ENCODE data around the gene EBF3. TPM values are rescaled to one million over a fixed set of nuclear protein-coding genes. Genes with fewer than 3 reads are reported as not detected.

EBF3 gene
- total RNA-seq, 5 donors from 2014 or later (not counting 1 experiment from before 2014, with no cell fraction given): not detected

DNA sequence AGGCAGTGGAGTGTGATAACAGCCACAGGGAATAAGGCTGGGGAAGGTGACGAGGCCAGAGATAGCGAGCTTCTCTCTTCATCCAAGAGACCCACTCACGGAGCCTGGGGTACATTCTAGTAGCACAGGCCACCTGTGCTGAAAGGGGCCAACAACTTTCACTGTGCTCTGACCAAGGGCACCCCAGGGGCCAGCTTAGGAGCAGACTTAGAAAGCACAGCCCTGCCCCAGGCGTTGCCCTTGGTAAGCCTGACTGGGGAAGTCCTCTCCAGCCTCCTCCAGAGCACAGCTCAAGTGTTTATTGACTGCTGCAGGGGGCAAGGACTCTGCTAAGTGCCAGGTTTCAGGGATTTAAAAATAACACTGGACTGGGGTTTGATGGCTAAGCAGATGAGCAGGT, 44.7 kb downstream of the EBF3 start:
- peak in 1 of 4 experiments; percentile 8 for ATAC-seq (replicated peaks in 1 of 4)
- POLR2A ChIA-PET: no interaction called here
- H3K4me1 ChIP-seq (ENCODE audit: control insufficient read depth in 1 of 2, extremely low read depth in 1 of 2, insufficient read depth in 2 of 2, low read length in 2 of 2): no peaks in the 10 kb centered on the region
- no peaks in the 10 kb centered on the region for H3K4me1 Mint-ChIP-seq
- H3K27ac Mint-ChIP-seq: no peak overlapping the region
- no peak for DNase-seq
- WGBS (ENCODE audit: insufficient coverage): 70% methylated on average over 1 of the region's 4 CpGs
- no peaks in the 10 kb centered on the region for H3K36me3 ChIP-seq (ENCODE audit: control insufficient read depth in 2 of 2, extremely low read depth in 1 of 2, insufficient read depth in 1 of 2, low read length in 1 of 2)
- H3K27me3 Mint-ChIP-seq: no peaks in the 10 kb centered on the region
- no peaks in the 10 kb centered on the region for H3K9me3 ChIP-seq
- no peak overlapping the region for H3K4me3 Mint-ChIP-seq
- no peak overlapping the region for H3K4me3 ChIP-seq (ENCODE audit: control insufficient read depth in 1 of 2, extremely low read depth in 1 of 2, low read length in 1 of 2)
- no peaks in the 10 kb centered on the region for H3K36me3 Mint-ChIP-seq
- H3K9me3 Mint-ChIP-seq: no peaks in the 10 kb centered on the region
- peaks cover 0 to 19% of the 10 kb centered on the region in 2 experiments for H3K27me3 ChIP-seq (replicated peaks in 1 of 2; ENCODE audit: control insufficient read depth in 2 of 2, extremely low read depth in 1 of 2, insufficient read depth in 2 of 2, low read length in 1 of 2)
- H3K27ac ChIP-seq (ENCODE audit: low read length): no peak overlapping the region
- CTCF ChIA-PET: interaction anchor here in 1 of 2 donors (0.7 kb wide), 1 partner anchor 35 kb away, joined by 3 read pairs; no protein-coding TSS in a partner anchor

- WGBS (ENCODE audit: insufficient coverage): 73% methylated on average over 5 of the region's 8 CpGs
- H3K27ac ChIP-seq (ENCODE audit: low read length): no peak overlapping the region
- H3K9me3 ChIP-seq: no peaks in the 10 kb centered on the region
- H3K27me3 ChIP-seq (replicated peaks in 1 of 2; ENCODE audit: control insufficient read depth in 2 of 2, extremely low read depth in 1 of 2, insufficient read depth in 2 of 2, low read length in 1 of 2): peaks cover 0 to 19% of the 10 kb centered on the region in 2 experiments
- POLR2A ChIA-PET: no interaction called here
- Mint-ChIP-seq H3K9me3 (no peaks in the 10 kb centered on the region), H3K27ac (no peak overlapping the region), H3K4me1 (no peaks in the 10 kb centered on the region), H3K36me3 (no peaks in the 10 kb centered on the region), H3K4me3 (no peak overlapping the region), H3K27me3 (no peaks in the 10 kb centered on the region)
- DNase-seq: no peak
- no peaks in the 10 kb centered on the region for H3K4me1 ChIP-seq (ENCODE audit: control insufficient read depth in 1 of 2, extremely low read depth in 1 of 2, insufficient read depth in 2 of 2, low read length in 2 of 2)
- H3K4me3 ChIP-seq (ENCODE audit: control insufficient read depth in 1 of 2, extremely low read depth in 1 of 2, low read length in 1 of 2): no peak overlapping the region
- H3K36me3 ChIP-seq (ENCODE audit: control insufficient read depth in 2 of 2, extremely low read depth in 1 of 2, insufficient read depth in 1 of 2, low read length in 1 of 2): no peaks in the 10 kb centered on the region
- ATAC-seq (replicated peaks in 1 of 4): no peak
- CTCF ChIA-PET: interaction anchor here in 1 of 2 donors (0.7 kb wide), 1 partner anchor 34 kb away, joined by 3 read pairs; no protein-coding TSS in a partner anchor
Measured at GRCh38 chr10:129918836-129919235, 45.2 kb downstream of the EBF3 start.

DNA sequence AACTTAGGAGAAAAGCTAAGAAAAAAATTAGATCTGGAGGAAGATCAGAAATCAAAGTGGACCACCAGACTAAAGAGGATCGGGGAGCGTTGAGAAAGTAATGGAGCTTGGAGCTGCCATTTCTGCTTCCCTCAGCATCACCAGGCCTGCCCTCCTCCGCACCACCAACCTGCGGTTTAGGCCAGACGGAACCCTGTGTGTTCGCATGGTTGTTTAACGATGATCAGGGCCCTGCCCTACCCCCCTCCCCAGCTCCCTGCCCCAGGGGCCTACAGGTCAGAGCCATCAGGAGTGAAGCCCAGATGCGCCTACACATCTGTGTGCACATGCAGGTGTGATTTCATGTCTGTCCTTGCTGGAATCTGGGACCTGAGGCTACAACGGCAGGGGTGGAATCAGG, 45.7 kb downstream of the EBF3 start:
- WGBS (ENCODE audit: insufficient coverage): 89% methylated on average over 6 of the region's 9 CpGs
- POLR2A ChIA-PET: no interaction called here
- DNase-seq (no peak), ATAC-seq (replicated peaks in 1 of 4) (no peak)
- no peak overlapping the region for H3K27ac ChIP-seq (ENCODE audit: low read length)
- H3K4me1 ChIP-seq (ENCODE audit: control insufficient read depth in 1 of 2, extremely low read depth in 1 of 2, insufficient read depth in 2 of 2, low read length in 2 of 2): no peaks in the 10 kb centered on the region
- no peak overlapping the region for H3K4me3 ChIP-seq (ENCODE audit: control insufficient read depth in 1 of 2, extremely low read depth in 1 of 2, low read length in 1 of 2)
- Mint-ChIP-seq H3K27ac (no peak overlapping the region), H3K4me1 (no peaks in the 10 kb centered on the region), H3K9me3 (no peaks in the 10 kb centered on the region), H3K4me3 (no peak overlapping the region), H3K27me3 (no peaks in the 10 kb centered on the region), H3K36me3 (no peaks in the 10 kb centered on the region)
- H3K9me3 ChIP-seq: no peaks in the 10 kb centered on the region
- H3K36me3 ChIP-seq (ENCODE audit: control insufficient read depth in 2 of 2, extremely low read depth in 1 of 2, insufficient read depth in 1 of 2, low read length in 1 of 2): no peaks in the 10 kb centered on the region
- CTCF ChIA-PET: interaction anchor here in 1 of 2 donors (0.7 kb wide), 1 partner anchor 34 kb away, joined by 3 read pairs; no protein-coding TSS in a partner anchor
- peaks cover 0 to 19% of the 10 kb centered on the region in 2 experiments for H3K27me3 ChIP-seq (replicated peaks in 1 of 2; ENCODE audit: control insufficient read depth in 2 of 2, extremely low read depth in 1 of 2, insufficient read depth in 2 of 2, low read length in 1 of 2)

GRCh38 chr10:129917936-129918335, 46.1 kb downstream of the EBF3 start:
- H3K27ac Mint-ChIP-seq: no peak overlapping the region
- ATAC-seq (replicated peaks in 1 of 4) (no peak), DNase-seq (no peak)
- no CpG with 5 or more reads among the region's 3 CpGs for WGBS (ENCODE audit: insufficient coverage)
- H3K27me3 ChIP-seq (replicated peaks in 1 of 2; ENCODE audit: control insufficient read depth in 2 of 2, extremely low read depth in 1 of 2, insufficient read depth in 2 of 2, low read length in 1 of 2): peaks cover 0 to 19% of the 10 kb centered on the region in 2 experiments
- POLR2A ChIA-PET: no interaction called here
- no peaks in the 10 kb centered on the region for H3K36me3 ChIP-seq (ENCODE audit: control insufficient read depth in 2 of 2, extremely low read depth in 1 of 2, insufficient read depth in 1 of 2, low read length in 1 of 2)
- CTCF ChIA-PET: no interaction called here
- H3K9me3 Mint-ChIP-seq: no peaks in the 10 kb centered on the region
- no peaks in the 10 kb centered on the region for H3K4me1 Mint-ChIP-seq
- H3K9me3 ChIP-seq: no peaks in the 10 kb centered on the region
- no peaks in the 10 kb centered on the region for H3K36me3 Mint-ChIP-seq
- no peak overlapping the region for H3K27ac ChIP-seq (ENCODE audit: low read length)
- no peaks in the 10 kb centered on the region for H3K4me1 ChIP-seq (ENCODE audit: control insufficient read depth in 1 of 2, extremely low read depth in 1 of 2, insufficient read depth in 2 of 2, low read length in 2 of 2)
- H3K4me3 Mint-ChIP-seq: no peak overlapping the region
- H3K4me3 ChIP-seq (ENCODE audit: control insufficient read depth in 1 of 2, extremely low read depth in 1 of 2, low read length in 1 of 2): no peak overlapping the region
- no peaks in the 10 kb centered on the region for H3K27me3 Mint-ChIP-seq

DNA sequence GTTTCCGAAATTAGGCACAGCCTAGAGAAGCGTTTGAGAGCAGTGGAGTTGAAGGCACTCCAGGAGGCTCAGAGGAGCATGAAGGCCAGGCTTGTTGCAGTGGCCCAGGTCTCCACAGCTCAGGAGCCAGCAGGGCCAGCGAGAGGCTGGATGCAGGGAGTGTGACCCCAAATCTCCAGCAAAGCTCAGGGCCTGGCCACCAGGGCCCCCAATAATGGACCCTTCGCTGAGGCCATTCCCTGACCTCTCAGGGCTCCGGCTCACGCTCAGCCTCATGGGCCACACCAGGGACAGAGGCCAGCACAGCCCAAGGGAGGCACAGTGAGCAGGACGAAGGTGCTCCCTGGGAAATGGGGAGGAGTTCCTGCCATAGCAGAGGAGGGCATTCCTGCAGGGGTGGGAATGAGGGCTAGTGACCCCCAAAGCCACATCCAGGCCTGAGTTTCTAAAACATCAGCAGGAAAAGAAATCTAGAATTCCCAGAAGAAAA, 47.5 kb downstream of the EBF3 start:
- H3K36me3 Mint-ChIP-seq: no peaks in the 10 kb centered on the region

GRCh38 chr10:129915526-129916378, 48.3 kb downstream of the EBF3 start:
- Histone ChIP-seq H3K4me1 (ENCODE audit: control insufficient read depth in 1 of 2, extremely low read depth in 1 of 2, insufficient read depth in 2 of 2, low read length in 2 of 2) (no peaks in the 10 kb centered on the region), H3K27ac (ENCODE audit: low read length) (no peak overlapping the region), H3K36me3 (ENCODE audit: control insufficient read depth in 2 of 2, extremely low read depth in 1 of 2, insufficient read depth in 1 of 2, low read length in 1 of 2) (no peaks in the 10 kb centered on the region), H3K27me3 (replicated peaks in 1 of 2; ENCODE audit: control insufficient read depth in 2 of 2, extremely low read depth in 1 of 2, insufficient read depth in 2 of 2, low read length in 1 of 2) (peaks cover 0 to 13% of the 10 kb centered on the region in 2 experiments), H3K9me3 (no peaks in the 10 kb centered on the region), H3K4me3 (ENCODE audit: control insufficient read depth in 1 of 2, extremely low read depth in 1 of 2, low read length in 1 of 2) (no peak overlapping the region)
- ATAC-seq (replicated peaks in 1 of 4): no peak
- DNase-seq: no peak
- no peaks in the 10 kb centered on the region for H3K36me3 Mint-ChIP-seq
- no peaks in the 10 kb centered on the region for H3K27me3 Mint-ChIP-seq
- no peak overlapping the region for H3K4me3 Mint-ChIP-seq
- 81% methylated on average over 10 of the region's 27 CpGs for WGBS (ENCODE audit: insufficient coverage)
- no peaks in the 10 kb centered on the region for H3K9me3 Mint-ChIP-seq
- no peak overlapping the region for H3K27ac Mint-ChIP-seq
- H3K4me1 Mint-ChIP-seq: no peaks in the 10 kb centered on the region
- ChIA-PET POLR2A (no interaction called here), CTCF (no interaction called here)

More for the DNA sequence above, 47.5 kb downstream of the EBF3 start:
- no peak overlapping the region for H3K4me3 ChIP-seq (ENCODE audit: control insufficient read depth in 1 of 2, extremely low read depth in 1 of 2, low read length in 1 of 2)
- no peaks in the 10 kb centered on the region for H3K9me3 ChIP-seq
- Mint-ChIP-seq H3K9me3 (no peaks in the 10 kb centered on the region), H3K4me1 (no peaks in the 10 kb centered on the region), H3K27me3 (no peaks in the 10 kb centered on the region), H3K27ac (no peak overlapping the region), H3K4me3 (no peak overlapping the region)
- POLR2A ChIA-PET: no interaction called here
- H3K27me3 ChIP-seq (replicated peaks in 1 of 2; ENCODE audit: control insufficient read depth in 2 of 2, extremely low read depth in 1 of 2, insufficient read depth in 2 of 2, low read length in 1 of 2): peaks cover 0 to 15% of the 10 kb centered on the region in 2 experiments
- DNase-seq (no peak), ATAC-seq (replicated peaks in 1 of 4) (no peak)
- no peaks in the 10 kb centered on the region for H3K4me1 ChIP-seq (ENCODE audit: control insufficient read depth in 1 of 2, extremely low read depth in 1 of 2, insufficient read depth in 2 of 2, low read length in 2 of 2)
- no peak overlapping the region for H3K27ac ChIP-seq (ENCODE audit: low read length)
- WGBS (ENCODE audit: insufficient coverage): 76% methylated on average over 7 of the region's 7 CpGs
- CTCF ChIA-PET: no interaction called here
- no peaks in the 10 kb centered on the region for H3K36me3 ChIP-seq (ENCODE audit: control insufficient read depth in 2 of 2, extremely low read depth in 1 of 2, insufficient read depth in 1 of 2, low read length in 1 of 2)
